GM18526 (cell line): ENCODE results near the gene PARVB.

Source experiments
- POLR2A ChIP-seq: IDR thresholded peaks from 3 replicates; pipeline ENCODE4 v1.6.1; 2011; ENCODE audit not compliant: insufficient read length; ENCODE audit errors: extremely low read depth

PARVB gene

DNA sequence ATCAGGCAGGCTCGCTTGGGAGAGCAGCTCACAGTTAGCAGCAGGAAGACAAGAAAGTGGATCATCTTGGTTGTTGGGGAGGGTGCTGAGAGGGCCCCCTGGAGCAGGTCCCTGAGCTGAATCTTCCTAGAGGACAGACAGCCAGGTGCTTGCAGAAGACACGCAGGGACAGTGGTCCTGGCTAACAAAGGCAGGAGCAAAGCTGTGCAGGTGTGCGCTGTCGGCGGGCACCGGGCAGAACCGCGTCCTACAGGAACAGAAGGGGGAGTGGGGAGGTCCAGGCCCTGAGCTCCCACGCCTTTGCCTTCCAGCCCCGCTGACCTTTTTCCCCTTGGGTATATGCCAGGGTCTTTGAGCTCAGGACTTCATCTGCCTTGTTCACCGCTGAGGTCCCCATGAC lies 30.1 kb upstream of the PARVB start:
- TF ChIP-seq POLR2A: no peak

DNA sequence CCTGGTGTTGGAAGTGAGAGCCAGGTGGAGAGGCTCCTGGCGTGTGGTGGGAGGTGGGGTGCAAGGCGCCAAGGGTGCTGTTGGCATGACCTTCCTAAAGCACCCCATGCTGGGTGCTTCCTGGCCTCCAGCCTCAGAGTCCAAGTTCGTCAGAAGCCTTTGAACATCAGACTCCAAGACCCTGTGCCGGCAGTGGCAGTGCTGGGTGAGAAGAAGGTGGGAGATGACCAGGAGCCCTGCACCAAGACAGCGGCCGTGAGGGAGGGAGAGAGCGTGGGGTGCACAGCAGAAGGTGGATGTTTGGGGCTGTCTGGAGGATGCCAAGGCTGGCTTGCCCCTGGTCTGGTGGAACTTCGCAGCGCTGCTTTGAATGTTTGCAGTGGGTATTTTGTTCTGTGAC lies 29.7 kb upstream of the PARVB start:
- no peak for TF ChIP-seq POLR2A

DNA sequence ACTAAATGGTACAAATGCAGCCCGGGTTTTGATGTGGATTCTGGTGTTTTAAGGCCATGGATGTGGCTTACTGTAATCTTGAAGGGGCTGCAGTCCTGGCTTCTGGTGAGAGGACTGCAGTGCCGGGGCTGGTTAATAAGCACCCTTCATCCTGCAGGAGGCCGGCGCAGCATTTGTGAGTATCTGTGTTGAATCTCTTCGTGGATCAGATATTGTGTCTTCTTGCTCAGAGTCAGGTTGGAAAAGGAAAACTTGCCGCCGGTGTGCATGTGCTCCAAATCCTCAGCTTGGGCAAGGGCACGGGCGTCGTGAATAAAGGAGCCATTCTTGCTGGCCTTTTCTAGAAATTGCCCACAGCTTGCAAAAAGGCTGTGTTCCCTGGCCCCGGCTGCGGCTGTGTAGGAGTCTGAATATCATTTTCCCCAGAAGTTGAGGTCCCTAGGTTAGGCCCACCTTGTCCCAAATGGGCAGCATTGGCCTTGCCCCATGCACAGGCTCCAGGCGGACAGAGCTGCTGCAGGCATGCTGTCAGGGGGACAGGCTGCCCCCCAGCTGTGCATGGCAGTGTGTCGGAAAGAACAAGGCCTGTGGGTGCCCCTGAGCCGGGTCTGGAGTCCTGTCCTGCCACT lies 28.9 kb upstream of the PARVB start:
- TF ChIP-seq POLR2A: no peak

DNA sequence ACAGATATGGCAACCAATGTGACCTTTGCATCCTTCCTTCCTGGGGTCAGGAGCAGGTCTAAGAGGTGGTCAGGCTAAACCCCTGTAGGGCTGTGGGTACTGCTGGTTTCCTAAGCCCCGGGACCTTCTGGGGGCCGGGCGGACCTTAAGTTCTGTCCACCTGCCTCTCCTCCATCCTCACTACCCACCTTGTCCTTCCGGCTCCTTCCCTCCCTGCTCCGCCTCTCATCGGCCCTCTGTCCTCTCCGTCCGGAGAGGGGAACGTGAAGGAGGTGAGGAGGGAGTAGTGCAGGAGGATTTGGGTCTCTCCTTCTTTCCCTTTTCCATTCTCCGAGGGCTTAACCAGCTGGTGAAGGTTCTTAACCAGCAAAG lies 28.3 kb upstream of the PARVB start:
- TF ChIP-seq POLR2A: no peak

DNA sequence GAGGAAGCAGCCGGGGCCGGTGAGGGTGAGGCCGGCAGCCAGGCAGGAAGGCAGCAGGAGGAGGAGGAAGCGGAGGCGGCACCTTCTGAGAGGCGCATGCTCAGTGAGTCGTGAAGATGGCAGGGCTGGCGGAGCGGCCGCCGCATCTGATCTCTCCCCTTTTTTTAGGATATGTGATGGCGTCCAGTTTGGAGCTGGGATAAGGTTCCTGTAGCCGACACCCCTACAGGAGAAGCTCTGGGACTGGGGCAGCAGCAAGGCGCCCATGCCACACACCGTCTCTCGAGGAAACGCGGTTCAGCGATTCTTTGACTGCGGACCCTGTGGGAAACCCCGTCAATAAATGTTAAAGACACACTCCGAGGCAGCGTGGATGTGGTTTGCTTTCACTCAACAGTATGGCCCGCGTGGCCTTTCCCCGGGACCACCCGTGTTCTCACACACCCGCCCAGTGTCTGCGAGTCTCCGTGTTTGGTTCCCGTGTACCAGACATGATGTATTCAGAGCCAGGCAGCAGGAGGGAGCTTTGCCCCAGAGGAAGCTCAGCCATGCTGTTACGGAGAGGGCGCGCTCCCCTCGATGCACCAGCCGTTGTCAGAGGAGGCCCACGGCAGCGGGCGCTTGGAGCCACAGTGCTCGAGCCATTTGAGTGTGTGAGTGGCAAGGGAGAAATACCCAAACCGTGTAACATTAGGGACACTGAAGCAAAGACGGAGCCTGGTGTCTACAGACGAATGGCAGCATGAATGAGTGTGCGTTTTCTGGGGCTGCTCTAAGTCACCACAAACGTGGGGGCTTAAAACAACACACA lies 27.7 kb upstream of the PARVB start:
- peak; percentile 57 for TF ChIP-seq POLR2A

DNA sequence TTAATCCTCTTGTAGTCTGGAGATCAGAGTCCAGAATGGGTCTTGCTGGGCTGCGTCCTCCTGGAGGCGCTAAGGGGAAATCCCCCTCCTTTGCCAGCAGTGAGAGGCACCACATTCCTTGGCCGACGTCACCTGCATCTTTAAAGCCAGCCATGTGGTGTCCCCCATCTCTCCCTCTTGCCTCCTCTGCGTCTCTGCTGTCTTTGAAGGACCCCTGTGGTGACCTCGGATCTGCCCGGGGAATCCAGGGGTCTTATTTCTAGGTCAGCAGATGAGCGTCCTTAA lies 27.2 kb upstream of the PARVB start:
- TF ChIP-seq POLR2A: no peak

DNA sequence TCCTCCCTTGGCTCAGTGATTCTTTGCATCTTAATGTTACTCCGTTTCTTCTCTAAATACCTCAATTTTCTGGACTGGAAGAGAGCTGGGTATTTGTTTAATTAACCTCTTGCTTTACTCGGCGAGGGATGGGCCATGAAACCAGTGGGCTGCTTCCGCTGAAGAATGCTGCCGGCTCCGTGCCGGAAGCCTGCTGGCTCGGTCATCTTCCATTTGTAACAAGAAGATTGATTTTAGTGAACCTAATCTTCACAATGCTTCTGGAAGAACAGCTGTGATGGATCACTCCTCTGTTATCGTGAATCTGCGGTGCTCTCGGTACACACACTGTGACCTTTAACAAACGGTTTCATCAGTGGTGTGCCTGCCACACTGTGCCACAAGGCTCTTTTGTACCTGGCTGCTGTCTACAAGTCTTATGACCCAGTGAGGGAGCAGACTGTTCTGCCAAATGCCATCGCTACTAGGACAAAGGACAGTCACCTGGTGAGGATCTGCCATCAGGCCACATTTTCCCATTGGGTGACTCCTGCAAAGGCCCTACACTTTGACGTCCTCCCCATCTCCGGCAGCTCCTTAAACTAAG lies 25.3 kb upstream of the PARVB start:
- TF ChIP-seq POLR2A: no peak

DNA sequence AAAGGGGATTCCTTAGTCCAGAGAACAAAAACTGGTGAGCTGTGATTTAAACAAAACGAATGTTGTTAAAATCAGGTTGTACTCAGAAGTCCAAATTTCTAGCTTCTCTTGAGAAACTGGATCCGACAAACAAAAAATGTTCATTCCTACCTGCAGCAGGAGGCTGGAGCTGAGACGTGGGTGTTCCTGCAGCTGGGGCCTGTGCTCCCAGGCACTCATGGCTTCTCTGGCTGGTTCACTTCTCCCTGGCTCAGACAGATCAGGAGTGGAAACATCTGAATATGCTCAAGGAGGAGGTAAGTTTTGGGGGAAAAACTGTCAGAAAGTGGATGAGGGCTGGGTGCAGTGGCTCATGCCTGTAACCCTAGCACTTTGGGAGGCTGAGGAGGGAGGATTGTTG lies 24.7 kb upstream of the PARVB start:
- no peak for TF ChIP-seq POLR2A

DNA sequence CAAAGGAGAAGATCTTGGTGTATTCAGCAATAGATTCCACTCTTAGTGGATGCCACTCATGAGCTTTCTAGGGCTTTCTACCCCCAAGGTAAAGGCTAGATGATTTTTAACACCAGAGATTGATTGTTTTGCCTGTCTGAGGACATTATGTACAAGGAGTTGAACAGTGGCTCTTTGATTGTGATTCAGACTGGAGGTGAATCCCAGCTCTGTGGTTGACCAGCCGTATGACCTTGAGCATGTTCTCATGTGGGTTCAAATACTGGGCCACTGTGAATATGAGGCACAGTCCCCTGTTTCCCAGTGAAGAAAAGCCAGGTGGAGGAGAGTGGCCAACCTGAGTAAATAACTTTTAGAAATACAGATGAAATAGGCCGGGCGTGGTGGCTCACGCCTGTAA lies 24.0 kb upstream of the PARVB start:
- TF ChIP-seq POLR2A: no peak

DNA sequence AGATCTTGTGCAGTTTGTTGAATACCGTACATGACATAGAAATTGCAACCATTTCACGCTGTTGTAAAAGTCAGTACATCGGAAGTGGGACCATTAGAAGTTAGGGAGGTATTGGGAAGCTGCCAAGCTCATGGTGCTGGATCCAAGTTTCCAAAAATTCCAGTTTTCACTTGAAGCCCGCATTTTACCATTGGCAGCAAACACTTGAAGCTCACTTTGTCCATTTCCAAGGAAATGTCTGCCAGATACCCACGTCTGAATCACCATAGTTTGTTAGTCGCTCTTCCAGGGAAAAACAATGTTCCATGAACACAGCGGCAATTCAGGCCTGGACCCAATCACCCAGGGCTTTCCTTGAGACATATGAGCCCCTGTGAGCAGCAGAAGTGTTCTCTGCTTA lies 22.6 kb upstream of the PARVB start:
- no peak for TF ChIP-seq POLR2A

DNA sequence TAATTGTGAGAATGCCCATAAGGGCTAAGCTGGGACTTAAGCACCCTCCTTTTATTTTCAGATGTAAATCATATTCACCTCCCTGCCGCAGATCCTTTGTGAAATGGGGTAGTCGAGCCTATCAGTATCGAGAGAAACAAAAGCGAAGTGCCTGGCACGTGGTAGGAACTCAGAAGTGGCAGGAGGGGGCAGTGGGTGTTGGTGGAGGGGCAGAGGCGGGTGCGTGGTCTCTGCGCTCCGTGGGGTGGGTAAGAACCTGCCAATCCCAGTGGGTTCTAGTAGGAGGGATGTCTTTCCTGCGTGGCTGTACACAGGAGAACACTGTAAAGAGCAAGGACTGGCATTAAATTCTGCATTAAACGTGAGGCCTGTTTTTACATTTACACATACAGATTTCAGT lies 21.8 kb upstream of the PARVB start:
- no peak for TF ChIP-seq POLR2A

DNA sequence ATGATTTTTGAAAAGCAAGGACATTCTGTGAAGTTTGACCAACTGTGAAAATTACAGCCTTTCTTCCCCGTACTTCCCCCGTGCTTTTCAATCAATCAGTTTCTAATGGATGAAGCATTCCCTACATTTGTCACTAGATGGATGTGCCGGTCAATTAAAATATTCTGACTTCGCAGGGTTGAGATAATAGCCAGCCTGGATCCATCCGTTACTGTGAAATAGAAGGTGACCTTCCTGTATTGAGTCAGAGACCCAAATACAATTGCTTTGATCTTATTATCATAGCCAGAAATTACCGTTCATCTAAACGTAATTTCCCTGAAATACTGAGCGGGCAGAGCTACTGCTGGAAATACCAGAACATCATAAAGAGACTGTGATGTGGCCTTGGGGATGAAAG lies 21.1 kb upstream of the PARVB start:
- no peak for TF ChIP-seq POLR2A

DNA sequence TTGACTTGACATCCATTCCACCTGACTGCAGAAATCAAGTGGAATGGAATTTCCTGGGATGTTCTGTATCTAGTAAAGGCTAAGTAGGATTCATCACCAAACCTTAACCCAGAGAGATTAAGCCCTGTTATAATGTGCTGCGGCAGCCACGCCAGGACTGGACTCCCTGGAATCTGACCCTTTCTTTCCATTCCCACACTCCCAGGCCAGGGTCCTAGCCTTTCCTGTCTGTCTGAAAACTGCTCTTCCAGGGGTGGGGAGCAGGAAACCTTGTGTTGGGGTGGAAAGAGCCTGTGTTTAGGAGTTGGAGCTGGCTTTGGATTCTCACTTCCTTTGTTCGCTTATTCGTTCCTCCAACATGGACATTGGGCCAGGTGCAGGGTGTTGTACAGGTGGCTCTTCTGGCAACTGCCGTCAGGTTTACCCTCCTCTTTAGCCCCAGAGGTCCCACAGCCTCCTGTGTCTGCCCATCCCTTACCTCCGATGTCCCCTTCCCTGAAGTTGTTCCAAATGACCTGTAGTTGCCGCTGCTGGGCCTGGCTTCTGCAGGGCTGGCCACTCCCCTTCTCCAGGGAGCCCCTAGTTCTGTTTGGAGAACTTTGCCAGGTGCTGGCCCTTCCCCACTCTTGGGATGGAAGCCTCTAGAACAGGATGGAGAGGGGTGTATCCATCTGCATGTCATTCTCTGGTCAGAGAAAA lies 20.5 kb upstream of the PARVB start:
- no peak for TF ChIP-seq POLR2A

DNA sequence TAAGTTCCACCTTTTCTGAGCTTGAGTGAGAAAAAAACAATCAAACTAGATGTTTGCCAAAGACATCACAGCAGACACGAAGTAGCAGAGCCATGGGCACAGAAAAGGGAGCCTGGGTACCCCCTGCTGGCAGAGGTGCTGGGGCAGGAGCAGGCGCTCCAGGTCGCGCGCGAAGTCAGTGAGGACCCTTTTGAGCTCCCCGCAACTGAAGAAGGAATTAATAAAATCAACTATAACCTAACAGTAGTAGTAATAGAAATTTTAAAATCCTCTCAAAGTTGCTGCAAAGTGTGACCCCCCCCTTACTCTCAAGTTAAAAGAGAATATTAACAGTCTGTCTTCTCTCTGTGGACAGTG lies 20.0 kb upstream of the PARVB start:
- TF ChIP-seq POLR2A: no peak

DNA sequence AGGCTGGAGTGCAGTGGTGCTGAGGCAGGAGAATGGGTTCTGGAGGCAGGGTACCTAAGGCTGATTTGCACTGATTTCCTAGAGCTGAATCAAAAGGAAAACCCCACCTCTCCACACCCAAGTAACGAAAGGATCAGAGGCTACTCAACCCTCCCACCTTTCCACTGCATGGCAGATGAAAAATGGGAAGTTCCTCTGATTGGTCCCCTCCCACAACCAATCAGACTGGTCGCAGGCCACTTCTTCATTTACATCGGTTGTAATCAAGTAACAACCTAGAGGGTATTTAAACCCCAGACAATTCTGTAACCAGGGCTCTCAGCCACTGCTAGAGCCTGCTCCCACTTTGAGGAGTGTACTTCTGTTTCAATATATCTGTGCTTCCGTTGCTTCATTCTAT lies 18.6 kb upstream of the PARVB start:
- TF ChIP-seq POLR2A: no peak

DNA sequence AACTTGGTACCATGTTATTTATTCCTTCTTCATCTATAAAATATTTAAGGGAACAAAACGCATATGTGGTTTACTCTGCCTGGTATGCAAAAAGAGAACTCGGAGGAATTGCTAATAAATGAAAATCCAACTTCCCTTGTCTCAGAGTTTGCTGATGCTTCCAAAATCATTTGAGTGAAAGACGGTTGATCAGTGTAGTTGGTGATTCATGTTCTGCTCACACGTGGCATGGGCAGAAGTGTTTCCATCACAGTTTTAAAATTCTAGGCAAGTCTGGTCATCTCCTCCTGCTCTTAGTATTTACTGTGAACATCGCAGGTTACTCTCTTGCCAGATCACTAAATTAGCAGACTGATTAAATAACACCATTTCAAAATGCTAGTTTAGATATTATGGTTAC lies 11.9 kb upstream of the PARVB start:
- no peak for TF ChIP-seq POLR2A
